Measurements from ENCODE around the gene RHEB. TPM values are rescaled to one million over a fixed set of nuclear protein-coding genes. Genes with fewer than 3 reads are reported as not detected.

Gene RHEB
- total RNA-seq, 1 donor from 2014 or later = 81.0 TPM

GRCh38 chr7:151431768-151432311, 87.9 kb downstream of the RHEB start:
- Mint-ChIP-seq H3K27ac (no peak overlapping the region), H3K4me3 (no peak overlapping the region), H3K27me3 (no peaks in the 10 kb centered on the region), H3K9me3 (no peaks in the 10 kb centered on the region), H3K4me1 (ENCODE audit: unreplicated experiment) (peaks cover 32% of the 10 kb centered on the region), H3K36me3 (no peaks in the 10 kb centered on the region)
- TF ChIP-seq CTCF (conservative IDR thresholded peaks at IDR 0.05) = no peak
- DNase-seq (ENCODE audit: extremely low spot score, unreplicated experiment) = no peak

GRCh38 chr7:151431281-151431767, 88.4 kb downstream of the RHEB start:
- Mint-ChIP-seq H3K27ac (no peak overlapping the region), H3K27me3 (no peaks in the 10 kb centered on the region), H3K36me3 (no peaks in the 10 kb centered on the region), H3K4me3 (no peak overlapping the region), H3K4me1 (ENCODE audit: unreplicated experiment) (peaks cover 33% of the 10 kb centered on the region), H3K9me3 (no peaks in the 10 kb centered on the region)
- TF ChIP-seq CTCF (conservative IDR thresholded peaks at IDR 0.05) = no peak
- no peak for DNase-seq (ENCODE audit: extremely low spot score, unreplicated experiment)

- H3K36me3 Mint-ChIP-seq = no peaks in the 10 kb centered on the region
- no peak for TF ChIP-seq CTCF (conservative IDR thresholded peaks at IDR 0.05)
- H3K27ac Mint-ChIP-seq = no peak overlapping the region
- H3K4me1 Mint-ChIP-seq (ENCODE audit: unreplicated experiment) = peaks cover 38% of the 10 kb centered on the region
- H3K4me3 Mint-ChIP-seq = no peak overlapping the region
- DNase-seq (ENCODE audit: extremely low spot score, unreplicated experiment) = no peak
- H3K27me3 Mint-ChIP-seq = no peaks in the 10 kb centered on the region
- H3K9me3 Mint-ChIP-seq = no peaks in the 10 kb centered on the region
Observed at GRCh38 chr7:151430391-151431205, 89.1 kb downstream of the RHEB start.

- no peaks in the 10 kb centered on the region for H3K9me3 Mint-ChIP-seq
- no peak overlapping the region for H3K4me3 Mint-ChIP-seq
- TF ChIP-seq CTCF (conservative IDR thresholded peaks at IDR 0.05) = no peak
- H3K4me1 Mint-ChIP-seq (ENCODE audit: unreplicated experiment) = peaks cover 40% of the 10 kb centered on the region
- no peaks in the 10 kb centered on the region for H3K27me3 Mint-ChIP-seq
- H3K36me3 Mint-ChIP-seq = no peaks in the 10 kb centered on the region
- H3K27ac Mint-ChIP-seq = peak overlapping the region; percentile 91
- DNase-seq (ENCODE audit: extremely low spot score, unreplicated experiment) = no peak
Observed at GRCh38 chr7:151429560-151430331, 89.9 kb downstream of the RHEB start.

GRCh38 chr7:151429237-151429559, 90.5 kb downstream of the RHEB start:
- no peak for TF ChIP-seq CTCF (conservative IDR thresholded peaks at IDR 0.05)
- Mint-ChIP-seq H3K4me3 (no peak overlapping the region), H3K4me1 (ENCODE audit: unreplicated experiment) (peaks cover 45% of the 10 kb centered on the region), H3K27ac (peak overlapping the region; percentile 91), H3K27me3 (no peaks in the 10 kb centered on the region), H3K9me3 (no peaks in the 10 kb centered on the region), H3K36me3 (no peaks in the 10 kb centered on the region)
- no peak for DNase-seq (ENCODE audit: extremely low spot score, unreplicated experiment)
